Urothelium cell line (cell line): ENCODE data around the gene MLEC.

Experiments
- DNase-seq: peaks from one replicate; pipeline ENCODE4 v3.0.0; 2011; ENCODE audit warnings: low spot score, mixed read lengths
- FAIRE-seq: peaks from 2 replicates; lab custom pipeline; 2011; peaks lifted over from hg19 to GRCh38; lab: Jason Lieb, UNC

Gene MLEC

GRCh38 chr12:120739031-120739762 lies 52.2 kb downstream of the MLEC start:
- DNase-seq = no peak
- FAIRE-seq = no peak

GRCh38 chr12:120739821-120740613 lies 53.1 kb downstream of the MLEC start:
- DNase-seq = no peak
- FAIRE-seq = no peak

- FAIRE-seq = no peak
Measured at GRCh38 chr12:120740871-120741270, 53.9 kb downstream of the MLEC start.

GRCh38 chr12:120741476-120742421 lies 54.8 kb downstream of the MLEC start:
- no peak for DNase-seq
- FAIRE-seq = no peak

More at GRCh38 chr12:120740871-120741270, 53.9 kb downstream of the MLEC start:
- no peak for DNase-seq

- FAIRE-seq = no peak
- no peak for DNase-seq
Measured at GRCh38 chr12:120744922-120745493, 58.1 kb downstream of the MLEC start.

GRCh38 chr12:120748242-120748641 lies 61.3 kb downstream of the MLEC start:
- DNase-seq = no peak

DNA sequence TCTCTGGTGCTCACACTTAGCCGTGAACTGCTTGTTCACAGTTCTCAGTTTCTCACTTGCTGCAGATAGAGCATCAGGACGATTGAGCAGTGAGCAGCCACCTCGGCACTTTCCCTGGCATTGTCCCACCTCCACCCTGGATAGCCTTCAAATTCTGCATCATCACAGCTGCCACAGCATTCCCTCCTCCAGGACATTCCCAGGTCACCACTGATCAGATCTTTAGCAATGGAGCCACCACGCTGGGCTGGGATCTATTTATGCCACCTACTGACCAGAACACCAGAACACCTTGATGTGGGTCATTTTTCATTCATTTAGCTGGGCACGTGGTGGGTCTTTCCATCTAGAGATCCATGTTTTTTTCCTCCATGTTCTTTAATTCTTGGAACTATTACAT lies 62.3 kb downstream of the MLEC start:
- no peak for FAIRE-seq
- DNase-seq = no peak

More at GRCh38 chr12:120748242-120748641, 61.3 kb downstream of the MLEC start:
- FAIRE-seq = no peak

DNA sequence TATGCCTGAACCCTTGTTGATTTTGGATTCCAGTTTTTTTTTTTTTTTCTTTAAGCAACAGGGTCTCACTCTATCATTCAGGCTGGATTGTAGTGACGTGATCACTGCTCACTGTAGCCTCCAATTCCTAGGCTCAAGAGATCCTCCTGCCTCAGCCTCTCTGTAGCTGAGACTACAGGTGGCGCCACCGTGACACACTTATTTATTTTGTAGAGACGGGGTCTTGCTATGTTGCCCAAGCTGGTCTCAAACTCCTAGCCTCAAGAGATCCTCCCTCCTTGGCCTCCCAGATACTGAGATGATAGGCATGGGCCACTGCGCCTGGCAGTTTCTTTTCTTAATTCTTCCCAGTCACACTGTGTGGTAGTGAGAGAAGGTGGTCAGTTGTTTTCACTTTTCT lies 63.9 kb downstream of the MLEC start:
- no peak for FAIRE-seq
- no peak for DNase-seq

DNA sequence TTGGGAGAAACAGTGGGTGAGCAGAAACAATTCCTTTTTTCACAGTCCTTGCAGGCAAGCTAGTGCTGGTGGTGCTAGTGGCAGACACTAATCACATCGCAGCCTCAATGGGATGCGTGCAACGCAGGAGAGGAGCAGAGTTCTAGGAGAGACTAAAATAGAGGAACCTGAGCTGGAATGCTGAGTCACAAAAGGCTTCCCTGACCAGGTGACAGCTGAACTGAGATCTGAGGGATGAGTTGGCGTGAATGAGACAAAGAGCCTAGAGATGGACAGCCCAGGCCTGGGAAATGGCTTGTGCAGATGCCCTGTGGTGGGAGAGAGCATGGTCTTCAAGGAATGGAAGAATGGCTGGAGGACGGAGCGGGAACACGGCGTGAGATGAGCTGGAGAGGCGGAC lies 64.4 kb downstream of the MLEC start:
- no peak for FAIRE-seq
- DNase-seq = no peak
